Calu3 (cell line): Measurements from ENCODE around the gene ABL1. TPM values are rescaled to one million over a fixed set of nuclear protein-coding genes. Genes with fewer than 3 reads are reported as not detected.

Source experiments
- Bru-seq: library from RNA; stranded (reverse); fragments of 400-500 nt; gene quantifications from one replicate; lab custom pipeline; 2021; lab: Mats Ljungman, UMichigan
- BruChase-seq, 2 experiments: library from RNA; stranded (reverse); fragments of 400-500 nt; gene quantifications; one replicate each; lab custom pipeline; 2021; lab: Mats Ljungman, UMichigan
- BruUV-seq: library from RNA; stranded (reverse); fragments of 400-500 nt; replicated peaks from 2 replicates; lab custom pipeline; 2021; lab: Mats Ljungman, UMichigan
- CTCF ChIA-PET: fragments of 300-600 bp; sonication (Branson Sonifier 250); formaldehyde crosslinking; loops from one replicate; lab custom pipeline; 2022; ENCODE audit warnings: antibody characterized with exemption; lab: Charles Lee
- DNase-seq: peaks from one replicate; pipeline ENCODE4 v3.0.0; 2022
- H3K27ac Mint-ChIP-seq: one replicate; pipeline ENCODE4 v1.8.0; 2022; ENCODE audit warnings: mixed read lengths; ENCODE audit not compliant: unreplicated experiment
- H3K27me3 Mint-ChIP-seq: one replicate; pipeline ENCODE4 v1.8.0; 2022; ENCODE audit warnings: mixed read lengths; ENCODE audit not compliant: unreplicated experiment
- H3K36me3 Mint-ChIP-seq: one replicate; pipeline ENCODE4 v1.8.0; 2022; ENCODE audit warnings: mild to moderate bottlenecking, moderate library complexity, mixed read lengths; ENCODE audit not compliant: insufficient read depth, unreplicated experiment
- H3K4me1 Mint-ChIP-seq: one replicate; pipeline ENCODE4 v1.8.0; 2022; ENCODE audit warnings: mild to moderate bottlenecking, low read depth, mixed read lengths; ENCODE audit not compliant: unreplicated experiment
- H3K4me3 Mint-ChIP-seq: one replicate; pipeline ENCODE4 v1.8.0; 2022; ENCODE audit warnings: mild to moderate bottlenecking, low read depth, moderate library complexity, mixed read lengths; ENCODE audit not compliant: unreplicated experiment
- H3K9me3 Mint-ChIP-seq: one replicate; pipeline ENCODE4 v1.8.0; 2022; ENCODE audit warnings: low read depth, mixed read lengths; ENCODE audit not compliant: unreplicated experiment
- CTCF ChIP-seq: fragments of 200-600 bp; IDR thresholded peaks from one replicate; pipeline ENCODE4 v1.8.0; 2022; ENCODE audit warnings: antibody characterized with exemption; ENCODE audit not compliant: unreplicated experiment
- intact Hi-C: fragments of 100-400 bp; cut with micrococcal nuclease; formaldehyde crosslinking; loops from one replicate; pipeline ENCODE4 v1.10.0; 2022; ENCODE audit not compliant: unreplicated experiment
- long read RNA-seq: library from polyadenylated mRNA; stranded (forward); transcript quantifications from one replicate; pipeline ENCODE4 v2.0.0, GENCODE V29; 2022
- total RNA-seq: library from RNA; stranded (reverse); gene quantifications from 2 replicates; pipeline ENCODE4 v1.2.3, GENCODE V29; 2022

Gene ABL1
- total RNA-seq, result 29.6 and 30.0 TPM in 2 replicates
- Bru-seq, nascent RNA, result percentile 60 among the genes with signal in this experiment
- percentile 65 among the genes with signal in this experiment for BruChase-seq, experiment 1, labeled RNA remaining after a 6-hour chase
- BruChase-seq, experiment 2, labeled RNA remaining after a 2-hour chase, result percentile 61 among the genes with signal in this experiment
- long read RNA-seq, full-length matches to known transcripts, result 7 of 18 reads
- long read RNA-seq, partial matches to known transcripts, result 5 of 18 reads
- long read RNA-seq, other reads (novel, unspliced or antisense), result 6 of 18 reads

GRCh38 chr9:130834371-130835336 is at the start of gene ABL1:
ABL1 (plus strand) TSS chr9:130835254; CDS start chr9:130835447, 193 bp downstream.
- H3K4me3 Mint-ChIP-seq, result peak within 1 kb of the TSS; percentile 97
- H3K9me3 Mint-ChIP-seq, result no peaks in the 10 kb centered on the region
- no TSS peak for BruUV-seq

DNA sequence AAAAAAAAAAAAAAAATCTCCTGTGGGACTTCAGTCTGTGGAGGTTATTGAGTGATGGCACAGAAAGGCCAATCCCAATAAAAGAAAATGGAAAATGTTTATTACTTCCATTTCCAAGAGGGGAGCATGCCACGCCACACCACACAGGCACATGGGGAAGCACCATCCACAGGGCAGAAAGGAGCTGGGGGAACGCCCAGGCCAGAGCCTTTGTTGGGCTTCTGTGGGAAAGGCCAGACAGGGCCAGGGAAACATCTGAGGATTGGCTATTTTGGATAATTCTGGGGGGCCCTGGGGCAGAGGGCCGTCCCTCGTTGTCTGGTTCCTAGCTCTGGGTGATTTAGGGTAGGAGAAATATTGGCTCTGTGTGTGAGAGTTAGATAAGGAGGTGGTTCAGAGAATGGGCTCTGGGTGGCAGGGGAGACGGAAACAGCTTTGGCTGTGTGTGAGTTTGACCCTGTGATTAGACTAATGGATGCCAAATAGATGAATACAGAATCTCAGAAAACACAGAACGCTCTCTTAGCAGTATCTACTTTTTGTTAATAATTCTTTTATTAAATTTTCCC is 49.0 kb upstream of the ABL1 start:
- CTCF ChIA-PET, result interaction anchor here (1.0 kb wide), 1 partner anchor 22 kb away, joined by 4 read pairs; no protein-coding TSS in a partner anchor
- Mint-ChIP-seq H3K9me3 (no peaks in the 10 kb centered on the region), H3K4me1 (no peaks in the 10 kb centered on the region), H3K27me3 (no peaks in the 10 kb centered on the region), H3K4me3 (no peak overlapping the region), H3K36me3 (peaks cover 3% of the 10 kb centered on the region), H3K27ac (no peak overlapping the region)
- DNase-seq, result no peak
- no peak for TF ChIP-seq CTCF
- intact Hi-C loops, result no loop called here
- BruUV-seq, result no TSS peak

More at GRCh38 chr9:130834371-130835336, at the start of gene ABL1:
- Mint-ChIP-seq H3K4me1 (peaks cover 25% of the 10 kb centered on the region), H3K27ac (peak within 1 kb of the TSS; percentile 98), H3K27me3 (no peaks in the 10 kb centered on the region), H3K36me3 (peaks cover 24% of the 10 kb centered on the region)
- TF ChIP-seq CTCF, result no peak
- intact Hi-C loops, result loop anchor here (10.0 kb wide), 1 partner anchor 100 kb away; no protein-coding TSS in a partner anchor
- CTCF ChIA-PET, result interaction anchor here (0.6 kb wide), 1 partner anchor 144 kb away, joined by 3 read pairs; no protein-coding TSS in a partner anchor
- DNase-seq, result peak; percentile 58

DNA sequence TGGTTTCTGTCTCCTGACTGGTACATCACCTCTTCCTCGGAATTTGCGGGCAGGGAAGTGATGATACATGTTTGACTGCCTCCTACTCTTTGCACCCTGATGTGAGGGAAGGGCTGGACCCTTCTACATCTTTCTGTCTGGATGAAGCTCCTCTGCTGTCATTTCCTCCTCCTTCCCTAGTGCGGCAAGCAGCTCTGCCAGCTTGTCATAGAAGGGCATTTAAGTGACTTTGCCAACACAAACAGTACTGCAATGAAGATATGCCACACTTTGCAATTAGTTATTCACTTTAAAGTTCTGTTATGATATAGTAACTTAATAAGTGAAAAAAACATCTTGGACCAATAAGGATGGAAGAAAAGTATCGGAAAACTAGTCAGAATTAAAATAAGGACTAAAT is 48.5 kb upstream of the ABL1 start:
- no peaks in the 10 kb centered on the region for H3K4me1 Mint-ChIP-seq
- no peak for DNase-seq
- intact Hi-C loops, result no loop called here
- CTCF ChIA-PET, result no interaction called here
- H3K27me3 Mint-ChIP-seq, result no peaks in the 10 kb centered on the region
- H3K27ac Mint-ChIP-seq, result no peak overlapping the region
- TF ChIP-seq CTCF, result no peak
- BruUV-seq, result no TSS peak
- no peak overlapping the region for H3K4me3 Mint-ChIP-seq
- peaks cover 3% of the 10 kb centered on the region for H3K36me3 Mint-ChIP-seq
- H3K9me3 Mint-ChIP-seq, result no peaks in the 10 kb centered on the region
